HG03196 (cell line): ENCODE data around the gene DES.

Source experiments
- ATAC-seq: cut with Tn5 transposase; IDR thresholded peaks from one replicate; pipeline ENCODE4 v1.9.1; 2021; ENCODE audit not compliant: unreplicated experiment

The DES gene

GRCh38 chr2:219453671-219454590 is 35.8 kb downstream of the DES start:
- ATAC-seq, result no peak

DNA sequence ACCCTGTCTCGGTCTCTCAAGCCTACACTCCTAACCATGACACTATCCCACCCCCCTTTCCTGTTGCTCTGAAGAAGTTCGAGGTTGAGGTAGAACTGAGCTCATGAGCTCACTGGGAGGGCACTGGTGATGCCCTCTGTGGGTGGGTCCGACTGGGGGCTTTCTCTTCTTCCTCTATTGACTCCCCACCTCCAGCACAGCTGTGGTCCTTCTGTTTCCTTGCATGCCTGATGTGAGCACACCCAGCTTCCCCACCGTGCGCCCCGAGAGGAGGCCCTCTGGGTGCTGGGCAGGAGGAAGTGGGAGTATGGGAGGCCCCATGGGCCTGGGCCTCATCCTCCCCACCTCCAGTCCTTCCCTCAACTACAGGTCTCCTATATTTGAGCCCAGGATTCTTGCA is 37.4 kb downstream of the DES start:
- ATAC-seq, result no peak

DNA sequence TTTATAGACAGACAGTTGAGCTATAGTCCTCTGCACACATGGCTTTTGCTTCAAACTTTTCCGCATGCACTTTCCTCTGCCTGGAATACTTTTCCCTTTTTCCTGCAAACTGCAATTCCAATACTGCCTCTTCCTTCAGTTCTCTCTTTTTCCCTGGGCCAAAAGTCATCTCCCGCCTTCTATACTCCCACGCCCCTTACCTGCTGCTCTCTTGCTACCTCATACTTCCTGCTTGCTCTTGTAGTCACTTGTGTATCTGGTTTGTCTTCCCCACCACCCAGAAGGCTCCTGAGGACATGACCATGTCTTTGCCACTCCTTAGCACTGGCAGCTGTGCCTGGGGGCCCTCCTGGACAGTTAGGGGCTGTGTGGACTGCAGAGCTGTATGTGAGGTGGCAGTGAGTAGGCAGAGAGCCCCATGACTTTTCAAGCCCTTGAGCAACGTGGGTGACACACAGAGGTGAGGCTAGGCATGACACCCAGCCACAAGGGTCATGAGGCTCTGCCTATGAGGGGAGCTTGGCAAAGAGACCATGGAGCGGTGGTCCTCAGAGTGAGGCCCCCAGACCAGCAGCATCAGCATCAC is 39.7 kb downstream of the DES start:
- ATAC-seq, result no peak

- no peak for ATAC-seq
Observed at GRCh38 chr2:219458996-219459395, 40.8 kb downstream of the DES start.

- peak; percentile 64 for ATAC-seq
Observed at GRCh38 chr2:219459460-219460311, 41.5 kb downstream of the DES start.

DNA sequence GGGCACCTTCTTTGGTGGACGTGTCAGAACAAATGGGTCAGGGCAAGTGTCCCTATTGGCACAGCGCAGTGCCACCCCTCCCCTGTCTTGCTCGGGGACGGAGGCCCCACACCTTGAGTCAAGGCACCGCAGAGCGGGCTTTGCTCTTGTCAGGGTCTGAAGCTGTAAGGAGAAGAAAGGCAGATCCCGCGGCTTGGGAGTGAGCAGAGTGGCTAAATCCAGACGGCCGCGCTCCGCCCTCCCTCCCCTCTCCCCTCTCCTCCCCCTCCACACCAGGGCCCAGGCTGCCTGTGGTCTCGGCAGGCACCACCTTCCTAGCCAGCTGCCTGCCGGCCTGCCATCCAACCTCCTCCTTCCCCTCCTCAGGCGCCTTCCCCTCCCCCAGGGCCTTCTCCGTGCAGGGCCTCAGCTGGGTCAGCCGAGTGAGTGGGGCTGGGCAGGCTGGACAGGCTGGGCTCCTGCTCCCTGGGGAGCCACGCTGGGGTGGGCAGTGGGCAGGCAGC is 42.3 kb downstream of the DES start:
- no peak for ATAC-seq

DNA sequence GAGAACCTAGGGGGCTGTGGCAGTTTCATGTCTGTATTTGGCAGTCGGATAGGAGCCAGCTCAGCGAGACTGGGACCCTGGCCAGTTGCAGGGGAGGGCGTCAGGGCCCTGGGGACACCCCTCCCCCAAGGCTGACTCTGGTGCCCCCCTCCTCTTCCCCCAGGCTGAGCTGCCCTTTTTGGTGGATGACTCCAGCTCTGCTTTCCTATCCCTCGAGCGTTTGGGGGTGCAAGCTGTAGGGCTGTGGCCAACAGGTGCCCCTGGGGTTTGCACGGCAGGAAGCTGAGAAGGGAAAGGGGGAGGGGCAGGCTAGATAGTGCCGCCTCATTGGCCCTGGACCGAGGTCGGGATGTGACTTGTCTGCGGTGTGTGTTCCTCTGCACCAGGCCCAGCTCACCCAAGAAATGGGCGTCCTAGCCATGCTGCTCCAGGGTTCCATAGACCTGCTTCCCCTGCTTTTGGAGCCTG is 42.9 kb downstream of the DES start:
- no peak for ATAC-seq

DNA sequence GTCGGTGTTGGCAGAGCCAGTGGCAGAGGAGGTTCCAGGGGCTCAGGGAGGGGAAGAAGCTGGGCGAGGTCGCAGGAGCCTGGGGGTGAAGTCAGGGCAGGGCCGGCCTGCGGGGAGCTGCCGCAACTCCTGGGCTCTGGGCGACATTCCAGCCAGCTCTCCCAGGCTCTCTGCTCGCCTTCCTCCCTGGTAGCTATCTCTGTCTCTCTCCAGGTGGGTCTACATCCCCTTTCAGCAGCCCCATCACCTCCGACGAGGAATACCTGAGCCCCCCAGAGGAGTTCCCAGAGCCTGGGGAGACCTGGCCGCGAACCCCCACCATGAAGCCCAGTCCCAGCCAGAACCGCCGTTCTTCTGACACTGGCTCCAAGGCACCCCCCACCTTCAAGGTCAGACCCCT is 43.5 kb downstream of the DES start:
- no peak for ATAC-seq

DNA sequence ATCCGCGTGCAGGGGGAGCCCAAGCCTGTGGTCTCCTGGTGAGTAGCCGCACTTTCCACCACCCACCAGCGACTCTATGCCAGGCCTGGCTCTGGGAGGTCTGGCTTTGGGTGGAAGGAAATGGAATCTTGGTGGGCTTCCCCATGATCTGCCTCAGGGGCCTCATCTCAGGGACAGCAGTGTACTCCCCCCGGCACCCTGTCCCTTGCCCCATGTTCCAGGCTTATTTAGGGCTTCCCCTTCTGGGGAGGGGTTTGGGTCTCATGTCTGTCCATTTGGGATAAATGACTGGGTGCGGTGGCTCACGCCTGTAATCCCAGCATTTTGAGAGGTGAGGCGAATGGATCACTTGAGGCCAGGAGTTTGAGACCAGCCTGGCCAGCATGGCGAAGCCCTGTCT is 44.2 kb downstream of the DES start:
- ATAC-seq, result no peak

GRCh38 chr2:219464286-219465032 is 46.3 kb downstream of the DES start:
- ATAC-seq, result no peak

- ATAC-seq, result no peak
Observed at GRCh38 chr2:219465659-219466561, 47.7 kb downstream of the DES start.

DNA sequence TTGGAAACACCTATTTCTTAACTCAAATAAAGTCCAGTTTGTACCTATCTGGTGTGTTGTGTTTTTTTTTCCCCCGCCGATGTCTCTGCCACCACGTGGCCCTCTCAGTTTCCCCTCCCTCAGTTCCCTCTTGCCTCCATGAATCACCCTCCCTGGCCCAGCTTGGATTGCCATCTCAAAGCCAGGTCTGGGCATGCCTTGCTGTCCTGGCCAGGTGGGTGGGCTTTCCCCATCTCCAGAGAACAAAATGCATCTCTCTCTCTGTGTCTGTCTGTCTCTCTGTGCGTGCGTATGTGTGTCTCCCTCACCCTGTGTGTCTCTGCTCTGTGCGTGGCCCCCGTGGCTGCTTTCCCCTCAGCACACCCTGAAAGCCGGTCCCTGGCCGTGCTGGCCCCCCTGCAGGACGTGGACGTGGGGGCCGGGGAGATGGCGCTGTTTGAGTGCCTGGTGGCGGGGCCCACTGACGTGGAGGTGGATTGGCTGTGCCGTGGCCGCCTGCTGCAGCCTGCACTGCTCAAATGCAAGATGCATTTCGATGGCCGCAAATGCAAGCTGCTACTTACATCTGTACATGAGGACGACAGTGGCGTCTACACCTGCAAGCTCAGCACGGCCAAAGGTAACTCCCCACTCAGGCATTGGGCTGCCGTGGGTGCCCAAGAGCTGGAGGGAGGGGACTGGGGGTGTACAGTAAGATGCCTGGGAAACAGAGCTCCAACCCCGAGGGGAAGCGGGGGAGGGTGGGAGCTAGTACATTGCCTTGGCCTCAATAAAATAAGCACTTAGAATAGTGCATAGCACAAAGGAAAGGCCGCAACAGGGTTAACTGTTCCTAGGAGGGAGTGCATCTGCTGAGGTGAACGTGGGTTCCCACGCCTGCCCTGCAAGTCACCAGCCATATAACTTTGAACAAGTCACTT is 48.9 kb downstream of the DES start:
- no peak for ATAC-seq

DNA sequence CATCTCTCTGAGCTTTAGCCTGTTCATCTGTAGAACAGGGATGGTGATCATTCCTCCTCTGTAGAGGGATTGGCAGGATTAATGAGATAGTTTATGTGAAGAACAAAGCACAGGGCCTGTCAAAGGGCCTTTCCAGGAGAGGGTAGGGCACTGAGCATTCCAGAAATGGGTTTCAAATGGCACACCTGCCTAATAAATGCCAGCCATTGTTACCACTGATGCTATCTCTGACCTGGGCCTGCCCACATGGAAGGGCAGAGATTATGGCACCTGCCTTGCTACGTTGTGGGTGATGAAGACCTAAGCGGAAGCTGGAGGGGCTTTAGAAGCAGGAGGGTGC is 49.5 kb downstream of the DES start:
- no peak for ATAC-seq

DNA sequence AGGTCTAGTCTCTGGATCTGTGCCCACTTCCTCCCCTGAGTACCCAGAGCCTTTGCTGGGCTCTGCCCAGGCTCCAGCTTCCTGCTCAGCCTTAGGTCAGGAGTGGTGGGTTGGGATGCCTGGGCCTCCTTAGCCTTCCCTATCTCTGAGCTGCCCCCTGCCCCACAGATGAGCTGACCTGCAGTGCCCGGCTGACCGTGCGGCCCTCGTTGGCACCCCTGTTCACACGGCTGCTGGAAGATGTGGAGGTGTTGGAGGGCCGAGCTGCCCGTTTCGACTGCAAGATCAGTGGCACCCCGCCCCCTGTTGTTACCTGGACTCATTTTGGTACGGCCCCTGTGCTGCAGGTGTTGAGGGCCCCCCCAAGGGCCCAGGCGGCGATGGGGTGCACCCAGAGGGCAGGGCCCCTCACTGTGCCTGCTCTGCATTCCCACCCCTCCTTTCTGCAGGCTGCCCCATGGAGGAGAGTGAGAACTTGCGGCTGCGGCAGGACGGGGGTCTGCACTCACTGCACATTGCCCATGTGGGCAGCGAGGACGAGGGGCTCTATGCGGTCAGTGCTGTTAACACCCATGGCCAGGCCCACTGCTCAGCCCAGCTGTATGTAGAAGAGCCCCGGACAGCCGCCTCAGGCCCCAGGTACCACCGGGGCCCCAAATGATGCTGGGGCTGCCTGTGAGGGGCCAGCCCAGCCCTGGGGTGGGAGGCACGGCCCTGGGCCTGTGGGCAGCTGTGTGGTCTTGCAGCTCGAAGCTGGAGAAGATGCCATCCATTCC is 50.4 kb downstream of the DES start:
- ATAC-seq, result no peak

GRCh38 chr2:219469186-219469724 is 51.1 kb downstream of the DES start:
- no peak for ATAC-seq

DNA sequence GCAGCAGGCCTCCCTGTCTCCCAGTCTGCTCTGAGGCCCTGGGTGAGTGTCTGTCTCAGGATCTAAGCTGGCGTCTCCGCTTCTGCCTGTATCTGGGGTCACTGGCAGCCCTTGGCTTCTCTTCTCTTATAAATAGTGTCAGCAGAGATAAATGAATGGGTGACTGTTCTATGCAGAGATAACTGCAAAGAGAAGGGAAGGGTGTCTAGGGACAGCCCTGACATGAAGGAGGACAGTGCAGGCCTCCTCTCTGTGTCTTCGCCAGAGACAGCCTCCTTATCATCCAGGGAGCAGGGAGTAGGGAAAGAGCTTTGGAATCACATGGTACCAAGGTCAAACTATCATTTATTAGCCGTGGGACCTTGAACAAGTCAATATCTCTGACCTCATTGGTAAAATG is 52.3 kb downstream of the DES start:
- no peak for ATAC-seq

DNA sequence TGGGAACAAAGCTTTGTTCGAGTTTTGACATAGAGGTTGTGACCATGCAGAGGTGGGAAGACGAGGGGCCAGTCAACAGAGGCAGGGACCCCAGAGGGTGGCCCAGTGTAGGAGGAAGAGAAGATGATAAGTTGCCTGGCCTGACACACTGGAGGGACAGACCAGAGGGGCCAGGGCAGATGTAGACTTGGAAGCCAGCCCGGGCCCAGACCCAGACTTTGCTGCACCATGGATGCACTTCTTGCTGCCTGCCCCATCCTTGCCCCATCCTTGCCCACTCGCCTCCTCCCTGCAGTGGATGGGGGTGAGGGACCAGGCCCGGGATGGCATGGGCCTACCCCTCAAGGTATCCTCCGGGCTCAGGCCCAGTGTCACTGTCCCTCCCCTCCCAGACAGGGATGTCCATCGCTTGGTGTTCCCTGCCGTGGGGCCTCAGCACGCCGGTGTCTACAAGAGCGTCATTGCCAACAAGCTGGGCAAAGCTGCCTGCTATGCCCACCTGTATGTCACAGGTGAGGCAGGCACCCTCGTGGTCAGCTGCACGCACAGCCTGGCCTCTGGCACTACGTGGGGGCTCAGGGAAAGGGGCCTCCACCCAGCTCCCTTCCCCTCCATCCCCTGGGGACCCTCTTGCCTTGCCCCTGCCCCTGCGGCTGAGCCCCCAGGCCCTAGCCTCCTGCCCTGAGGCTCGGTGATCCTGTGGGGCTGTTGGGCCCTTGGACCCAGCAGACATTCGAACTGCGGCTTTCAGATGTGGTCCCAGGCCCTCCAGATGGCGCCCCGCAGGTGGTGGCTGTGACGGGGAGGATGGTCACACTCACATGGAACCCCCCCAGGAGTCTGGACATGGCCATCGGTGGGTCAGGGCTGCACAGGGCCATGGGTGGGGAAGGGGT is 53.5 kb downstream of the DES start:
- ATAC-seq, result no peak
